HFF-Myc (cell line): ENCODE data around the gene LIM2.
A peak's percentile ranks its signal among the peaks of the same experiment; 100 is the strongest.

ENCODE experiments used
- DNase-seq: peaks from one replicate; pipeline ENCODE4 v3.0.0-alpha.2; 2011; ENCODE audit warnings: low read depth; ENCODE audit errors: extremely low read depth
- H3K4me3 ChIP-seq: replicated peaks from 2 replicates; pipeline ENCODE4 v1.5.1; 2011; ENCODE audit warnings: low read depth, mild to moderate bottlenecking, control low read depth, low read length
- CTCF ChIP-seq: IDR thresholded peaks from 2 replicates; pipeline ENCODE4 v1.5.1; 2012; ENCODE audit warnings: mild to moderate bottlenecking, low read depth, low read length, control low read depth; ENCODE audit errors: missing control alignments

The LIM2 gene

DNA sequence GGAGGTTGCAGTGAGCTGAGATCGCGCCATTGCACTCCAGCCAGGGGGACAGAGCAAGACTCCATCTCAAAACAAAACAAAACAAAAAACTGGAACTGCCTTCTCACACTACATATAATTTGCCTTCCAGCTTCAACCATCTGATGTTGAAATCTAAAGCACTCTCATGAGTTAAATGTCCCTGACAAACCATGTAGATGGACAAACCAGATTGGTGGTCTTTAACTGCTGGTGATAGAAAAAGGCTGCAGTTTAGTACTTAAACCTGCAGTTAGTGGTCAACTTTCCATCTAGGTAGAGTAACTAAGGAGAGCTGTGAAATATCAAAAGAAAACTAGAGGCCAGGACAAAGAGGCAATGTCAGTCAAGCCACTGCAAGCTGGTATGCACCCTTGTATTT, 8.4 kb upstream of the LIM2 start:
- H3K4me3 ChIP-seq, result no peak overlapping the region
- no peak for TF ChIP-seq CTCF
- DNase-seq, result no peak

GRCh38 chr19:51394050-51394836, 6.5 kb upstream of the LIM2 start:
- peak; percentile 97 for DNase-seq
- no peak for TF ChIP-seq CTCF
- peak overlapping the region; percentile 55 for H3K4me3 ChIP-seq

- H3K4me3 ChIP-seq, result no peak overlapping the region
- DNase-seq, result no peak
- TF ChIP-seq CTCF, result no peak
Observed at GRCh38 chr19:51392701-51393100, 4.9 kb upstream of the LIM2 start.

- TF ChIP-seq CTCF, result no peak
- no peak for DNase-seq
- no peak overlapping the region for H3K4me3 ChIP-seq
Observed at GRCh38 chr19:51391073-51391611, 3.4 kb upstream of the LIM2 start.

DNA sequence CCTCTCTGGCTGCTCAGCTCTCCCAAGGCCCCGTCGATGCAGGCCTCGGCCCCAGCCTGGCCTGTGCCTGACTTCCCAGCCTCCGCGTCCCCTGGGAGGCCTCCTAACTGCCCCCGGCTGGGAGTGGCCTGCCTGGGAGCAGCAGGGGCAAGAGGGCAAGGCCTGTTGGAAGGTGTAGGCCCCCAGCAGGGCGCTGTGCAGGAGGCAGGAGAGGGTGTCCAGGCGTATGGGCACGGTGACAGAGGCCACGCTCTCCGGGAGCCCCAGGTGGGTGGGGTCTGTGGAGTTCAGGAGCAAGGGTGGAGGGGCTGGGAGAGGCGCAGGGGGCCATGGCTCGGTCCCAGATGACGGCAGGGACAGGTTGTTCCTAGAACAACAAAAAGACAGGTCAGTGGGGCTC, 1.4 kb upstream of the LIM2 start:
- no peak for DNase-seq
- TF ChIP-seq CTCF, result no peak
- no peak overlapping the region for H3K4me3 ChIP-seq

- no peak overlapping the region for H3K4me3 ChIP-seq
- no peak for DNase-seq
- TF ChIP-seq CTCF, result no peak
Observed at GRCh38 chr19:51386882-51387520, 773 bp downstream of the LIM2 start.
